Gastrocnemius medialis (tissue), 4 donors: Measurements from ENCODE around the gene MTCL1.

Source experiments
- POLR2A ChIP-seq, 2 donors: fragments of 450-650 bp; IDR thresholded peaks; one replicate each; pipeline ENCODE4 v1.6.1; 2017; ENCODE audit warnings: antibody characterized with exemption in 2 of 2, mild to moderate bottlenecking in 2 of 2, moderate library complexity in 2 of 2
- TF ChIP-seq, protein P1 (sequence below), 5 experiments: fragments of 450-650 bp in 3 of 5; fragments of 200-600 bp in 2 of 5; sonication (generic) in 2 of 5; IDR thresholded peaks in 4 of 5; conservative IDR thresholded peaks in 1 of 5; 1 replicate in 4 of 5; 2 replicates in 1 of 5; pipeline ENCODE4 v1.5.1; 2016 to 2019; ENCODE audit warnings: antibody characterized with exemption in 5 of 5, mild to moderate bottlenecking in 3 of 5, moderate library complexity in 3 of 5

GRCh38 chr18:8807488-8807805 lies 102.1 kb downstream of the MTCL1 start:
- TF ChIP-seq POLR2A (IDR thresholded peaks at IDR 0.05): no peak
- TF ChIP-seq, protein P1, sequence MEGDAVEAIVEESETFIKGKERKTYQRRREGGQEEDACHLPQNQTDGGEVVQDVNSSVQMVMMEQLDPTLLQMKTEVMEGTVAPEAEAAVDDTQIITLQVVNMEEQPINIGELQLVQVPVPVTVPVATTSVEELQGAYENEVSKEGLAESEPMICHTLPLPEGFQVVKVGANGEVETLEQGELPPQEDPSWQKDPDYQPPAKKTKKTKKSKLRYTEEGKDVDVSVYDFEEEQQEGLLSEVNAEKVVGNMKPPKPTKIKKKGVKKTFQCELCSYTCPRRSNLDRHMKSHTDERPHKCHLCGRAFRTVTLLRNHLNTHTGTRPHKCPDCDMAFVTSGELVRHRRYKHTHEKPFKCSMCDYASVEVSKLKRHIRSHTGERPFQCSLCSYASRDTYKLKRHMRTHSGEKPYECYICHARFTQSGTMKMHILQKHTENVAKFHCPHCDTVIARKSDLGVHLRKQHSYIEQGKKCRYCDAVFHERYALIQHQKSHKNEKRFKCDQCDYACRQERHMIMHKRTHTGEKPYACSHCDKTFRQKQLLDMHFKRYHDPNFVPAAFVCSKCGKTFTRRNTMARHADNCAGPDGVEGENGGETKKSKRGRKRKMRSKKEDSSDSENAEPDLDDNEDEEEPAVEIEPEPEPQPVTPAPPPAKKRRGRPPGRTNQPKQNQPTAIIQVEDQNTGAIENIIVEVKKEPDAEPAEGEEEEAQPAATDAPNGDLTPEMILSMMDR (IDR thresholded peaks at IDR 0.05 in 4 of 5, conservative IDR thresholded peaks at IDR 0.05 in 1 of 5): no peak
